ENCODE results near the gene TPST1. TPM values are rescaled to one million over a fixed set of nuclear protein-coding genes. Genes with fewer than 3 reads are reported as not detected.
"Not testable (repeated sequence)": the region's sequence is repeated elsewhere in the genome, so short reads cannot be mapped to it uniquely, and the experiment has no call there.

TPST1 gene
- polyA plus RNA-seq, 1 donor (not counting 4 experiments of a cell fraction or from before 2014, with no cell fraction given), result 48.5 TPM

- H3K36me3 ChIP-seq (ENCODE audit: control insufficient read depth in 2 of 2, extremely low read depth in 1 of 2, insufficient read depth in 2 of 2, low read length in 2 of 2), result no peaks in the 10 kb centered on the region
- no peaks in the 10 kb centered on the region for H3K9me1 ChIP-seq (ENCODE audit: control insufficient read depth, extremely low read depth, insufficient read depth, low read length)
- H3K79me2 ChIP-seq (ENCODE audit: control insufficient read depth, insufficient read depth, low read length), result no peaks in the 10 kb centered on the region
- no peaks in the 10 kb centered on the region for H3K9me3 ChIP-seq (ENCODE audit: control insufficient read depth, low read depth, low read length)
- no peaks in the 10 kb centered on the region for H3K27me3 ChIP-seq (ENCODE audit: control insufficient read depth, extremely low read depth, insufficient read depth, low read length)
- dilution Hi-C loops (cut with MboI; ENCODE audit: extremely low pct_ligation_motif_present, low sequenced_read_pairs), result no loop called here
- H3K27ac ChIP-seq (ENCODE audit: control insufficient read depth, insufficient read depth, low read length), result no peak overlapping the region
- H3K4me3 ChIP-seq (ENCODE audit: control insufficient read depth in 2 of 3, extremely low read depth in 1 of 3, insufficient read depth in 2 of 3, low read depth in 1 of 3, low read length in 3 of 3), result no peak overlapping the region
- FAIRE-seq (no peak), DNase-seq (ENCODE audit: low read depth, low spot score) (no peak)
- H2AFZ ChIP-seq (ENCODE audit: control insufficient read depth, low read length), result no peak overlapping the region
- no peaks in the 10 kb centered on the region for H3K4me1 ChIP-seq (ENCODE audit: control insufficient read depth, extremely low read depth, insufficient read depth, low read length)
- H3K9ac ChIP-seq (ENCODE audit: control insufficient read depth, extremely low read depth, insufficient read depth, low read length), result no peak overlapping the region
- H3K4me2 ChIP-seq (ENCODE audit: control insufficient read depth, extremely low read depth, insufficient read depth, low read depth, low read length), result no peak overlapping the region
- TF ChIP-seq CTCF (optimal IDR thresholded peaks at IDR 0.05 in 1 of 3, IDR thresholded peaks at IDR 0.05 in 1 of 3, conservative IDR thresholded peaks at IDR 0.05 in 1 of 3; ENCODE audit: extremely low read depth in 1 of 3, insufficient read depth in 2 of 3, low read length in 3 of 3), result no peak
- TF ChIP-seq EZH2 (IDR thresholded peaks at IDR 0.05; ENCODE audit: low read length), result no peak
- H4K20me1 ChIP-seq (ENCODE audit: control insufficient read depth, extremely low read depth, insufficient read depth, low read length), result no peaks in the 10 kb centered on the region
These were observed 34.6 kb upstream of the TPST1 start for GRCh38 chr7:66170309-66171231.

GRCh38 chr7:66172536-66173401 lies 32.4 kb upstream of the TPST1 start:
- H2AFZ ChIP-seq (ENCODE audit: control insufficient read depth, low read length); H3K79me2 ChIP-seq (ENCODE audit: control insufficient read depth, insufficient read depth, low read length); DNase-seq (ENCODE audit: low read depth, low spot score); FAIRE-seq; H3K27me3 ChIP-seq (ENCODE audit: control insufficient read depth, extremely low read depth, insufficient read depth, low read length); dilution Hi-C loops (cut with MboI; ENCODE audit: extremely low pct_ligation_motif_present, low sequenced_read_pairs); H3K4me1 ChIP-seq (ENCODE audit: control insufficient read depth, extremely low read depth, insufficient read depth, low read length); H3K4me3 ChIP-seq (ENCODE audit: control insufficient read depth in 2 of 3, extremely low read depth in 1 of 3, insufficient read depth in 2 of 3, low read depth in 1 of 3, low read length in 3 of 3); H3K9me3 ChIP-seq (ENCODE audit: control insufficient read depth, low read depth, low read length); H4K20me1 ChIP-seq (ENCODE audit: control insufficient read depth, extremely low read depth, insufficient read depth, low read length); H3K9me1 ChIP-seq (ENCODE audit: control insufficient read depth, extremely low read depth, insufficient read depth, low read length); H3K36me3 ChIP-seq (ENCODE audit: control insufficient read depth in 2 of 2, extremely low read depth in 1 of 2, insufficient read depth in 2 of 2, low read length in 2 of 2); H3K27ac ChIP-seq (ENCODE audit: control insufficient read depth, insufficient read depth, low read length); H3K9ac ChIP-seq (ENCODE audit: control insufficient read depth, extremely low read depth, insufficient read depth, low read length); H3K4me2 ChIP-seq (ENCODE audit: control insufficient read depth, extremely low read depth, insufficient read depth, low read depth, low read length): not testable (repeated sequence)

Data from keratinocyte (primary cell).